HCT116 (cell line): ENCODE measurements around the gene URAD. TPM values are rescaled to one million over a fixed set of nuclear protein-coding genes. Genes with fewer than 3 reads are reported as not detected.

Experiments
- ATAC-seq: fragments of 200-7000 bp; cut with Tn5 transposase; 2 replicates; pipeline ENCODE4 v1.9.1; 2020; ENCODE audit warnings: mild to moderate bottlenecking, moderate library complexity
- BruUV-seq: library from RNA; stranded (reverse); fragments of 400-500 nt; replicated peaks from 2 replicates; lab custom pipeline; 2021; lab: Mats Ljungman, UMichigan
- CTCF ChIA-PET: fragments of 300-600 bp; sonication (Branson Sonifier 250); formaldehyde crosslinking; loops from one replicate; lab custom pipeline; 2021; ENCODE audit warnings: antibody characterized with exemption; lab: Charles Lee
- POLR2A ChIA-PET: fragments of 300-600, 350-600 bp; sonication (Branson Sonifier 250); formaldehyde crosslinking; loops from one replicate; lab custom pipeline; 2021; ENCODE audit warnings: antibody characterized with exemption; lab: Charles Lee
- RAD21 ChIA-PET, 2 experiments: fragments of 300-600 bp; sonication (Branson Sonifier 250); formaldehyde crosslinking; loops; one replicate each; lab custom pipeline; 2023; ENCODE audit warnings: low total read pairs in 2 of 2; ENCODE audit not compliant: uncharacterized antibody in 2 of 2, unreplicated experiment in 2 of 2, low non-redundant PET in 1 of 2; lab: Charles Lee
- DNase-seq: peaks from one replicate; pipeline ENCODE4 v3.0.0-alpha.2; 2010; ENCODE audit warnings: low read depth, low spot score
- H2AFZ ChIP-seq: fragments of 200-600 bp; shearing (Covaris generic), sonication (generic); 2 replicates; pipeline ENCODE4 v1.6.1; 2017; ENCODE audit warnings: low read depth, mixed run types, mixed read lengths, antibody characterized with exemption, low read length; ENCODE audit not compliant: poor library complexity, severe bottlenecking
- H3K27ac ChIP-seq: 2 replicates; pipeline ENCODE4 v1.5.1; 2012; ENCODE audit warnings: low read depth, low read length
- H3K27me3 ChIP-seq: fragments of 200-600 bp; sonication (generic); 2 replicates; pipeline ENCODE4 v1.6.1; 2016; ENCODE audit warnings: mixed run types, low read length, mixed read lengths; ENCODE audit not compliant: insufficient read depth
- H3K36me3 ChIP-seq, 2 experiments: fragments of 200-500 bp in 1 of 2; fragments of 200-600 bp in 1 of 2; sonication (Bioruptor generic) in 1 of 2; sonication (generic) in 1 of 2; 2 replicates each; pipeline versions ENCODE4 v1.5.1 to v1.6.1; 2014 to 2016; ENCODE audit warnings: low read length in 2 of 2, inconsistent platforms in 1 of 2, mixed read lengths in 1 of 2, mixed run types in 1 of 2; ENCODE audit not compliant: insufficient read depth in 2 of 2, control insufficient read depth in 1 of 2
- H3K4me1 ChIP-seq, 2 experiments: fragments of 200-600 bp in 1 of 2; sonication (generic) in 1 of 2; 2 replicates each; pipeline versions ENCODE4 v1.5.1 to v1.6.1; 2012 to 2017; ENCODE audit warnings: low read length in 2 of 2, inconsistent platforms in 1 of 2, mild to moderate bottlenecking in 1 of 2, mixed read lengths in 1 of 2, mixed run types in 1 of 2, moderate library complexity in 1 of 2; ENCODE audit not compliant: insufficient read depth in 2 of 2, control insufficient read depth in 1 of 2
- H3K4me2 ChIP-seq: fragments of 200-600 bp; sonication (generic); 2 replicates; pipeline ENCODE4 v1.6.1; 2017; ENCODE audit warnings: mixed run types, low read length, mixed read lengths
- H3K4me3 ChIP-seq, 2 experiments: fragments of 200-600 bp in 1 of 2; sonication (generic) in 1 of 2; replicated peaks in 1 of 2; 2 replicates each; pipeline ENCODE4 v1.5.1; 2011 to 2016; ENCODE audit warnings: low read length in 2 of 2, control low read depth in 1 of 2, low read depth in 1 of 2, mild to moderate bottlenecking in 1 of 2, mixed read lengths in 1 of 2, mixed run types in 1 of 2
- H3K79me2 ChIP-seq: fragments of 200-600 bp; sonication (generic); 2 replicates; pipeline ENCODE4 v1.6.1; 2017; ENCODE audit warnings: mild to moderate bottlenecking, mixed run types, low read length, moderate library complexity, mixed read lengths; ENCODE audit not compliant: insufficient read depth
- H3K9ac ChIP-seq: fragments of 200-600 bp; sonication (generic); 2 replicates; pipeline ENCODE4 v1.6.1; 2016; ENCODE audit warnings: low read length, mixed read lengths
- H3K9me2 ChIP-seq: fragments of 200-600 bp; sonication (generic), shearing (Covaris generic); 2 replicates; pipeline ENCODE4 v1.6.1; 2017; ENCODE audit warnings: mixed run types, mild to moderate bottlenecking, moderate library complexity; ENCODE audit not compliant: insufficient read depth
- H3K9me3 ChIP-seq, 2 experiments: fragments of 200-500 bp in 1 of 2; fragments of 200-600 bp in 1 of 2; sonication (Bioruptor generic) in 1 of 2; sonication (generic) in 1 of 2; 2 replicates each; pipeline ENCODE4 v1.6.1; 2014 to 2017; ENCODE audit warnings: low read length in 2 of 2, mixed read lengths in 2 of 2, inconsistent platforms in 1 of 2, low read depth in 1 of 2, mild to moderate bottlenecking in 1 of 2, mixed run types in 1 of 2, moderate library complexity in 1 of 2; ENCODE audit not compliant: control insufficient read depth in 1 of 2, insufficient read depth in 1 of 2
- H4K20me1 ChIP-seq: fragments of 200-600 bp; sonication (generic), shearing (Covaris generic); 2 replicates; pipeline ENCODE4 v1.6.1; 2017; ENCODE audit warnings: mixed run types, mild to moderate bottlenecking, moderate library complexity; ENCODE audit not compliant: insufficient read depth
- ATF3 ChIP-seq: IDR thresholded peaks from 2 replicates; pipeline ENCODE4 v1.6.1; 2012
- SP1 ChIP-seq: IDR thresholded peaks from 2 replicates; pipeline ENCODE4 v1.6.1; 2012; ENCODE audit warnings: low read depth
- ZFX ChIP-seq: fragments of 450-650 bp; IDR thresholded peaks from 2 replicates; pipeline ENCODE4 v1.6.1; 2017
- ZNF274 ChIP-seq: fragments of 200-500 bp; sonication (Bioruptor generic); IDR thresholded peaks from 2 replicates; pipeline ENCODE4 v1.6.1; 2014; ENCODE audit warnings: mild to moderate bottlenecking, low read depth, low read length, inconsistent platforms
- intact Hi-C: fragments of 100-400 bp; cut with micrococcal nuclease; formaldehyde crosslinking; loops from 2 replicates; pipeline ENCODE4 v1.10.0; 2022
- total RNA-seq: library from RNA; stranded (reverse); gene quantifications from one replicate; pipeline ENCODE4 v1.2.1, GENCODE V29; 2021; ENCODE audit not compliant: unreplicated experiment

URAD gene
- total RNA-seq, 1 experiment from 2014 or later = not detected

- Histone ChIP-seq H3K4me1 (no peaks in the 10 kb centered on the region), H3K27me3 (no peaks in the 10 kb centered on the region), H3K9me2 (no peaks in the 10 kb centered on the region), H3K9me3 (no peaks in the 10 kb centered on the region), H3K36me3 (no peaks in the 10 kb centered on the region), H3K79me2 (no peaks in the 10 kb centered on the region), H3K4me3 (no peak overlapping the region), H4K20me1 (no peaks in the 10 kb centered on the region), H3K9ac (no peak overlapping the region), H2AFZ (no peak overlapping the region), H3K27ac (no peak overlapping the region), H3K4me2 (no peak overlapping the region)
- intact Hi-C loops = no loop called here
- no TSS peak for BruUV-seq
- ChIA-PET CTCF (no interaction called here), POLR2A (no interaction called here), RAD21 (no interaction called here)
- ATAC-seq (no peak), DNase-seq (no peak)
- no peak for TF ChIP-seq ZNF274
Measured at GRCh38 chr13:28022848-28023518, 34.5 kb upstream of the URAD start.

- Histone ChIP-seq H3K36me3 (no peaks in the 10 kb centered on the region), H3K9me3 (no peaks in the 10 kb centered on the region), H3K4me3 (no peak overlapping the region), H2AFZ (no peak overlapping the region), H3K4me2 (no peak overlapping the region), H3K9ac (no peak overlapping the region), H3K4me1 (no peaks in the 10 kb centered on the region), H3K79me2 (no peaks in the 10 kb centered on the region), H4K20me1 (no peaks in the 10 kb centered on the region), H3K27me3 (no peaks in the 10 kb centered on the region), H3K9me2 (no peaks in the 10 kb centered on the region), H3K27ac (no peak overlapping the region)
- no peak for ATAC-seq
- intact Hi-C loops = no loop called here
- CTCF ChIA-PET = no interaction called here
- TF ChIP-seq ZFX (no peak), SP1 (no peak), ATF3 (no peak)
- POLR2A ChIA-PET = no interaction called here
- no TSS peak for BruUV-seq
- RAD21 ChIA-PET = no interaction called here
- no peak for DNase-seq
Measured at GRCh38 chr13:28014301-28014700, 25.8 kb upstream of the URAD start.
